SH-SY5Y (cell line): ENCODE data around the gene EFNA2.

Experiments used
- GATA2 ChIP-seq: IDR thresholded peaks from 2 replicates; pipeline ENCODE4 v1.6.1; 2011; ENCODE audit warnings: mild to moderate bottlenecking, low read depth, low read length
- GATA3 ChIP-seq: IDR thresholded peaks from 2 replicates; pipeline ENCODE4 v1.6.1; 2011; ENCODE audit warnings: low read depth, mild to moderate bottlenecking, low read length, moderate library complexity

DNA sequence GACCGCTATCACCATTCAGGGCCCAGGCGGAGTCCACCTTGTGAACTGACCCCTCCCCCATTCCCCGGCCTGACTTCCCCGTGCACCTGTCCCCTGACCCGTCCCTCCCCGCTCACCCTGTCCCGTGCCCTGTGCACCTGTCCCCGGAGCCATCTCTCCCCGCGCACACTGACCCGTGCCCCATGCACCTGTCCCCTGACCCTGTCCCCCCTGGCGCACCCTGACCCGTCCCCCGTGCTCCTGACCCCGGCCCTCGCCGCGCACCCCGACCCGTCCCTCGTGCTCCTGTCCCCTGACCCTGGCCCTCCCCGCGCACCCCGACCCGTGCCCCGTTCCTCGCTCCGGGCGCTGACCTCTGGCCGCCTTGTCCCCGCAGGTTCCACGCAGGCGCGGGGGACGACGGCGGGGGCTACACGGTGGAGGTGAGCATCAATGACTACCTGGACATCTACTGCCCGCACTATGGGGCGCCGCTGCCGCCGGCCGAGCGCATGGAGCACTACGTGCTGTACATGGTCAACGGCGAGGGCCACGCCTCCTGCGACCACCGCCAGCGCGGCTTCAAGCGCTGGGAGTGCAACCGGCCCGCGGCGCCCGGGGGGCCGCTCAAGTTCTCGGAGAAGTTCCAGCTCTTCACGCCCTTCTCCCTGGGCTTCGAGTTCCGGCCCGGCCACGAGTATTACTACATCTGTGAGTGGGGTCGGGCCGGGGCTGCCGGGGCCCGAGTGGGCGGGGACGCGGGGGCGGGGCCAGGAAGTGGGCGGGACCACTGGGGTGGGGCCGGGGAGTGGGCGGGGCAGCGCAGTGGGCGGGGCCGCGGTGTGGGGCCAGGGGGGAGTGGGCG lies 9.7 kb downstream of the EFNA2 start:
- TF ChIP-seq GATA3 (no peak), GATA2 (no peak)
